T-cell (primary cell): ENCODE data around the gene BRD4. TPM values are rescaled to one million over a fixed set of nuclear protein-coding genes. Genes with fewer than 3 reads are reported as not detected.

ENCODE experiments used
- ATAC-seq, 4 experiments: fragments of 200-7000 bp in 3 of 4; fragments of 150-1000 bp in 1 of 4; cut with Tn5 transposase; replicated peaks in 1 of 4; 1 replicate in 3 of 4; 2 replicates in 1 of 4; pipeline ENCODE4 v1.10.0; 2021; ENCODE audit warnings: moderate library complexity in 3 of 4, mild to moderate bottlenecking in 2 of 4, moderate number of reproducible peaks in 1 of 4
- CTCF ChIA-PET, 2 donors: fragments of 300-600 bp; sonication (Branson Sonifier 250); formaldehyde crosslinking; loops; one replicate each; lab custom pipeline; 2022; ENCODE audit warnings: antibody characterized with exemption in 2 of 2; lab: Charles Lee
- POLR2A ChIA-PET, 2 donors: fragments of 300-600 bp; sonication (Branson Sonifier 250); formaldehyde crosslinking; loops; one replicate each; lab custom pipeline; 2022; ENCODE audit warnings: antibody characterized with exemption in 2 of 2; lab: Charles Lee
- DNase-seq, 35 experiments: peaks; one replicate each; pipeline versions ENCODE4 v3.0.0 to v3.0.0-alpha.2; 2013 to 2023
- H3K27ac ChIP-seq: one replicate; pipeline ENCODE4 v1.5.1; 2013; ENCODE audit warnings: low read length
- H3K27me3 ChIP-seq, 2 experiments: replicated peaks in 1 of 2; 1 replicate in 1 of 2; 2 replicates in 1 of 2; pipeline versions ENCODE4 v1.6.1 to v1.7.0; 2013; ENCODE audit warnings: low read length in 1 of 2, mixed read lengths in 1 of 2; ENCODE audit not compliant: control insufficient read depth in 2 of 2, insufficient read depth in 2 of 2; ENCODE audit errors: extremely low read depth in 1 of 2
- H3K36me3 ChIP-seq, 2 donors: 1 replicate in 1 of 2; 2 replicates in 1 of 2; pipeline versions ENCODE4 v1.6.1 to v1.7.0; 2013; ENCODE audit warnings: low read length in 1 of 2; ENCODE audit not compliant: control insufficient read depth in 2 of 2, insufficient read depth in 1 of 2; ENCODE audit errors: extremely low read depth in 1 of 2
- H3K4me1 ChIP-seq, 2 experiments: 1 replicate in 1 of 2; 2 replicates in 1 of 2; pipeline versions ENCODE4 v1.6.1 to v1.7.0; 2013; ENCODE audit warnings: low read length in 2 of 2, mixed read lengths in 1 of 2; ENCODE audit not compliant: insufficient read depth in 2 of 2, control insufficient read depth in 1 of 2; ENCODE audit errors: extremely low read depth in 1 of 2
- H3K4me3 ChIP-seq, 2 donors: 1 replicate in 1 of 2; 2 replicates in 1 of 2; pipeline versions ENCODE4 v1.5.1 to v1.7.0; 2013; ENCODE audit warnings: mild to moderate bottlenecking in 2 of 2, low read length in 1 of 2, moderate library complexity in 1 of 2; ENCODE audit not compliant: control insufficient read depth in 1 of 2; ENCODE audit errors: extremely low read depth in 1 of 2
- H3K9me3 ChIP-seq: 2 replicates; pipeline ENCODE4 v1.7.0; 2013
- H3K27ac Mint-ChIP-seq, 2 donors: one replicate each; pipeline ENCODE4 v1.8.0; 2020 to 2021; ENCODE audit warnings: mild to moderate bottlenecking in 2 of 2, mixed read lengths in 2 of 2
- H3K27me3 Mint-ChIP-seq, 2 donors: one replicate each; pipeline ENCODE4 v1.8.0; 2021 to 2022; ENCODE audit warnings: mixed read lengths in 2 of 2
- H3K36me3 Mint-ChIP-seq: one replicate; pipeline ENCODE4 v1.8.0; 2021; ENCODE audit warnings: mixed read lengths
- H3K4me1 Mint-ChIP-seq, 3 donors: one replicate each; pipeline ENCODE4 v1.8.0; 2020 to 2022; ENCODE audit warnings: mixed read lengths in 3 of 3, mild to moderate bottlenecking in 1 of 3
- H3K4me3 Mint-ChIP-seq, 3 donors: one replicate each; pipeline ENCODE4 v1.8.0; 2020 to 2022; ENCODE audit warnings: mild to moderate bottlenecking in 3 of 3, mixed read lengths in 3 of 3, moderate library complexity in 3 of 3
- H3K9me3 Mint-ChIP-seq, 3 donors: one replicate each; pipeline ENCODE4 v1.8.0; 2020 to 2022; ENCODE audit warnings: mixed read lengths in 3 of 3
- WGBS: methylation state at CpG from one replicate; pipeline ENCODE4 v1.1.5; 2013; ENCODE audit warnings: missing lambda C conversion rate; ENCODE audit not compliant: insufficient coverage; 5-methylcytosine and 5-hydroxymethylcytosine counted together
- total RNA-seq, 35 experiments: library from RNA in 6 of 35; stranded (reverse) in 6 of 35; fragments of 120-200 nt in 1 of 35; gene quantifications; one replicate each; pipeline versions ENCODE4 v1.2.1 to v1.2.4 and lab custom pipeline; 2013 to 2026

The BRD4 gene
- total RNA-seq, 5 donors from 2014 or later (not counting 1 experiment from before 2014, with no cell fraction given): 115 to 154 (median 139) TPM

DNA sequence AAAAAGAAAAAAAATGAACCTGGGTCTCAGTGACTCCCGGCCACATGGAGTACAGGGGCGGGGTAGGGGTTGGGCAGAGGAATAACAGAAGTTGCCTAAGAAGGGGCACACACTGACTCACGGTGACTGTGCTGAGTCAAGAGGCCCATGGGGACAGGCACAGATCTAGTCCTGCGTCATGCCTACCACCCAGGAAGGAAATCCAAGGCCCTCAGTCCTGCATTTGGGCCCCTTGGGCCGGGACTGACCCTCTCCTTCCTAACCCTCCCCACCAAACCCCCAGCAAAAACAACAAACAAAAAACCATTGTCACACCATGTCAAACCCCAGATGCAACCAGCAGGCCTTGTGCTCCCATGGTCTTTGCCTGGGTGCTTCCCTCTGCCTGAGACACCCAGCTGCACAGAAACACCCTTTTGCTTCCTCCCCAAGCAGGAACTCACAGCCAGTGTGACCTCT is 122.0 kb downstream of the BRD4 start:
- ChIA-PET CTCF (no interaction called here), POLR2A (no interaction called here)
- Histone ChIP-seq H3K9me3 (no peaks in the 10 kb centered on the region), H3K4me3 (no peak overlapping the region), H3K27me3 (peaks cover 0 to 20% of the 10 kb centered on the region in 2 experiments), H3K27ac (no peak overlapping the region), H3K36me3 (no peaks in the 10 kb centered on the region), H3K4me1 (no peaks in the 10 kb centered on the region)
- no peaks in the 10 kb centered on the region for H3K4me1 Mint-ChIP-seq
- H3K4me3 Mint-ChIP-seq: no peak overlapping the region
- 59% methylated on average over 5 of the region's 5 CpGs for WGBS
- no peak for ATAC-seq
- H3K36me3 Mint-ChIP-seq: no peaks in the 10 kb centered on the region
- peaks cover 4 to 9% of the 10 kb centered on the region in 2 donors for H3K27me3 Mint-ChIP-seq
- no peaks in the 10 kb centered on the region for H3K9me3 Mint-ChIP-seq
- H3K27ac Mint-ChIP-seq: no peak overlapping the region
- DNase-seq: peak in 1 of 35 experiments; percentile 44

DNA sequence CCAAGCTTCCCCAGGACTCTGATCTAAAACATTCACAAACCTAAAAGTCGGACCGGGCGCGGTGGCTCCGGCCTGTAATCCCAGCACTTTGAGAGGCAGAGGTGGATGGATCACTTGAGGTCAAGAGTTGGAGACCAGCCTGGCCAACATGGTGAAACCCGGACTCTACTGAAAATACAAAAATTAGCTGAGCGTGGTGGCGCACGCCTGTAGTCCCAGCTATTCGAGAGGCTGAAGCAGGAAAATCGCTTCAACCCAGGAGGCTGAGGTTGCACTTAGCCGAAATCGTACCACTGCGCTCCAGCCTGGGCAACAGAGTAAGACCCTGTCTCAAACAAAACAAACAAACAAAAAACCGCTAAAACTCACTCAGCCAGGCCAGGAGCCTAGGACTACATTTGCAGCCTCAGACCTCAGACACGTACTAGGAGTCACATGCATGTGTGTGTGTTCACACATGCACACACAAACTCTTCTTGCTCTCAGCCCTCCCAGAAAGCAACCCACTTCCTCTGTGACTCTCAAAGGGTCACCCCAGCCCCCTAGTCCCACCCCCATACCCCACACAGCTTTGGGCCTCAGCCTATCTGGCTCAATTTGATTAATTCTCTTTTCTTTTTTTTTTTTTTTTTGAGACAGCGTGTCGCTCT is 130.8 kb downstream of the BRD4 start:
- Histone ChIP-seq H3K36me3 (no peaks in the 10 kb centered on the region), H3K27ac (no peak overlapping the region), H3K4me1 (peaks cover 0 to 14% of the 10 kb centered on the region in 2 experiments), H3K4me3 (peak overlapping the region in 1 of 2 donors; percentile 32), H3K27me3 (peaks cover 0 to 62% of the 10 kb centered on the region in 2 experiments), H3K9me3 (no peaks in the 10 kb centered on the region)
- no peak for DNase-seq
- CTCF ChIA-PET: no interaction called here
- Mint-ChIP-seq H3K27ac (peak overlapping the region in 1 of 2 donors; percentile 19), H3K4me3 (peak overlapping the region; percentile 59 to 72 (median 62)), H3K9me3 (no peaks in the 10 kb centered on the region), H3K4me1 (peaks cover 15 to 26% (median 15%) of the 10 kb centered on the region in 3 donors), H3K27me3 (peaks cover 40 to 61% of the 10 kb centered on the region in 2 donors), H3K36me3 (no peaks in the 10 kb centered on the region)
- POLR2A ChIA-PET: no interaction called here
- WGBS: 90% methylated on average over 14 of the region's 18 CpGs
- ATAC-seq: no peak

DNA sequence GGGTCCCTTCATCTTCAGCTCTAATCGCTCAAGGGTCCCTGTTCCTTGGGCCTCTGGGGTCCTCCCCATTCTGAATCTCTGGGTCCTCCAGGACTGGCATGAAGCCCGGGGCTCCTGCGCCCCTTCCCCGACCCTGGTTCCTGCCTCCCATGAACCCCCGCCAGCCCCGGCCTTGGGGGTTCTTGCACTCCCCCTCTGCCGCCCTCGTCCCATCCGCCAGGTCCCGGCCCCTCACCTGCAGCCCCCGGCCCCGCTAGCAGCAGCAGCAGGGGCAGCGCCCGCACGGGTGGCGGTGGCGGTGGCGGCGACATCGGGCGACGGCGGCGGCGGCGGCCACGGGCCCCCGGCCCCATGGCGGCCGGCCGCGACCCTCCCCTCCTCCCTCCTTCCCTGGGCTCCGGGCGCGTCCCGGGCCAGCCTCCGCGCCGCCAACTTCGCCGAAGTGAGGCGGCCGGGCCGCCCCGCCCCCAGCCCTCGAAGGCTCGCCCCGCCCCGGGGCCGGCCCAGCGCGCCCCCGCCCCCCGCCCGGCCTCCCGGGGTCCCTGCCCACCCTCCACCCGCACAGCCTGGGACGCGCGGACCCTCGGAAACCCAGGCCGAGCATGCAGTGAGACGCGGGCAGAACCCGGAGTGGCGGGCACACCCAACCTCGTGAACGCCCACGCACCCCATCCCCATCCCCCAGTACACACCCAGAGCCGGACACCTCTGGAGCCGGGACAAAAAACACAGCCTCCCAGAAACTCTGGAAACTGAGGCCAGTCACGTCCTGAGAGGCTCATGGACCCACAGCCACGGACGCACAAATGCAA is 131.6 kb downstream of the BRD4 start, which contains the start of gene NOTCH3:
TSS of gene NOTCH3 (minus strand) at position 443 of the 812 bp plus-strand sequence. CDS start at position 353, 90 bp downstream.
- H3K36me3 Mint-ChIP-seq: no peaks in the 10 kb centered on the region
- peaks cover 0 to 68% of the 10 kb centered on the region in 2 experiments for H3K27me3 ChIP-seq
- H3K9me3 Mint-ChIP-seq: no peaks in the 10 kb centered on the region
- CTCF ChIA-PET: no interaction called here
- H3K9me3 ChIP-seq: no peaks in the 10 kb centered on the region
- H3K4me1 Mint-ChIP-seq: peaks cover 15 to 29% (median 15%) of the 10 kb centered on the region in 3 donors
- DNase-seq: no peak
- 5% methylated on average over 45 of the region's 74 CpGs for WGBS
- H3K36me3 ChIP-seq: no peaks in the 10 kb centered on the region
- no peak within 1 kb of the TSS for H3K27ac ChIP-seq
- ATAC-seq: peak in 1 of 4 experiments; percentile 14
- peak within 1 kb of the TSS; percentile 59 to 72 (median 62) for H3K4me3 Mint-ChIP-seq
- peak within 1 kb of the TSS; percentile 10 to 75 for H3K4me3 ChIP-seq
- peaks cover 0 to 16% of the 10 kb centered on the region in 2 experiments for H3K4me1 ChIP-seq
- H3K27ac Mint-ChIP-seq: peak within 1 kb of the TSS in 1 of 2 donors; percentile 19
- peaks cover 38 to 62% of the 10 kb centered on the region in 2 donors for H3K27me3 Mint-ChIP-seq
- POLR2A ChIA-PET: no interaction called here

DNA sequence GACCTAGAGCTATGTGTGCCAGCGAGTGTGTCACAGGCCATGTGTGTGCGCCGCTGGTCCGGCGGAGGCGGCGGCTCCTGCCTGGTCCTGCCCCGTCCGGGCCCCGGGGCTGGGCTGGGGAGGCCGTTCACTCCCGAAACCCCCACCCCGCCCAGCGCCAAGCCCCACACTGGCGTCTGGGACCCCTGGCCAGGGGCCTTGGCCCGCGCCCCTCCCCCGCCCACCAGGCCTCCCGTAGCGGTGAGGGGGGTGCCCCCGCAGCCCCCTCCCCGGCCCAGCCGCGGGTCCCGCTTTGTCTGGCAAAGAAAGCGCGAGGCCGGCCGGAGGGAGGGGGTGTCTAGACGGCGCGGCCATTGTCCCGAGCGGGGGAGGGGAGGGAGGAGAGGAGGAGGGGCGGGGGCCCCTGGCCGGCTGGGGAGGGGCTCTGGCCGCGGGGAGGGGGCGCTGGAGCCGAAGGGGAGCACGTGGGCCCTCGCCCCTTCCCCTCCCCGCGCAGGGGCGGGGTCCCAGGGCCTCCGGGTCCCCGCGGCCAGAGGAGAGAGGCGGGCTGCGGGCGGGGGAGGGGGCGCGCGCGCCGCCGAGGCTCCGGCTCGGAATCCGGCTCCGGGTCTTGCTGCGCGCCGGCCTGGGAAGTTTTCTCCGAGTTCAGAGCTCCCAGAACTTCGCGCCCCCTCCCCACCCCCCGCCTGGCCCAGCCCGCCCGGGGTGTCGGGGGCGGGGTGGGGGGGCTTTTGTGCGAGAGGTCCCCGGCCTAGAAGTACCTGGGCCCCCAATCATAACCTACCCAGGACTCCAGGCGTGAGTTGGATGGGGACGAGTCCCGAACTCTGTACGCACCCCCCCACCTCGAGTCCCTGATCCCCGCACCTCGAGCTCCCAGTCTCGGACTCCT is 132.4 kb downstream of the BRD4 start:
- Histone ChIP-seq H3K27me3 (peaks cover 0 to 75% of the 10 kb centered on the region in 2 experiments), H3K9me3 (no peaks in the 10 kb centered on the region), H3K4me3 (peak overlapping the region; percentile 10 to 75), H3K36me3 (no peaks in the 10 kb centered on the region), H3K27ac (no peak overlapping the region), H3K4me1 (peaks cover 0 to 22% of the 10 kb centered on the region in 2 experiments)
- ATAC-seq (peak in 1 of 4 experiments; percentile 11), DNase-seq (no peak)
- ChIA-PET CTCF (no interaction called here), POLR2A (no interaction called here)
- H3K4me1 Mint-ChIP-seq: peaks cover 16 to 31% (median 18%) of the 10 kb centered on the region in 3 donors
- H3K9me3 Mint-ChIP-seq: no peaks in the 10 kb centered on the region
- H3K4me3 Mint-ChIP-seq: peak overlapping the region; percentile 52 to 75 (median 57)
- WGBS: 29% methylated on average over 30 of the region's 82 CpGs
- no peaks in the 10 kb centered on the region for H3K36me3 Mint-ChIP-seq
- H3K27me3 Mint-ChIP-seq: peaks cover 39 to 63% of the 10 kb centered on the region in 2 donors
- H3K27ac Mint-ChIP-seq: no peak overlapping the region

DNA sequence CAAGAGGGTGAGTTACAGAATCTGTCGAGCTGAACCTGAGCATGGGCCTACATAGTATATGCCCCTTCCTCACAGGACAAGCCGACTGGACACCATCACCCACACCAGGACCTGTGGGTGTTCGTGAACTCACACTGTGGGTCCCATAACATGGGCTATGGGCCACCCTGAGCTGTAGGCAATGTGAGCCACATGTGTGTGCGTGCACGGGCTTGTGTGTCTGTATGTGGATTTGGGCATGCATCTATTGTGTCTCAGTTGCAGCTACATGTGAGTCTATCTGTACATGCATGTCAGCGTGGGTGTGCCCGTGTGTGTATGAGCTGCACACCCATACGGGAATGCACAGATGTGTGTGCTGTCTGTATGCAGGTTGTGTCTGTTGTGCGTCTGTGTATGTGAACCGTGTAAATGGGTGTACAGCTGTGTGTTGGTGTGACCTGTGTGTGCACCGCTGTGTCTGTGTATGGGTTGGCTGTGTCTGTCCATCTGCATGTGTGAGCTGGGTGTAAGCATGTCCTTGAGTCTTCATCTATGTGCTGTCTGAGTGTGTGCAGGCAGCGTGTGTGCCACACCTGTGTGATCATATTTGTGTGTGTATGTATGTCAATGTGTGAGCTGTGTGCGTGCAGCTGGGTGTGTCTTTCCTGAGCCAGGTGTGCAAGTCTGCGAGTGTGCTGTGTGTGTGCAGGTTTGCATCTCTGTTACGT is 133.2 kb downstream of the BRD4 start:
- Mint-ChIP-seq H3K27me3 (peaks cover 47 to 69% of the 10 kb centered on the region in 2 donors), H3K36me3 (no peaks in the 10 kb centered on the region), H3K9me3 (no peaks in the 10 kb centered on the region), H3K4me3 (peak overlapping the region; percentile 11 to 75 (median 52)), H3K4me1 (peaks cover 20 to 37% (median 22%) of the 10 kb centered on the region in 3 donors), H3K27ac (no peak overlapping the region)
- H3K36me3 ChIP-seq: no peaks in the 10 kb centered on the region
- ChIA-PET CTCF (interaction anchor here in 1 of 2 donors (0.6 kb wide), 1 partner anchor 107 kb away, joined by 3 read pairs; no protein-coding TSS in a partner anchor), POLR2A (no interaction called here)
- no peak overlapping the region for H3K4me3 ChIP-seq
- H3K27ac ChIP-seq: no peak overlapping the region
- ATAC-seq (no peak), DNase-seq (no peak)
- WGBS: 88% methylated on average over 12 of the region's 15 CpGs
- no peaks in the 10 kb centered on the region for H3K9me3 ChIP-seq
- peaks cover 0 to 83% of the 10 kb centered on the region in 2 experiments for H3K27me3 ChIP-seq
- peaks cover 0 to 22% of the 10 kb centered on the region in 2 experiments for H3K4me1 ChIP-seq
